Activated T-helper 1 cell treated with anti-CD3 and anti-CD28 coated beads, Interleukin-12 subunit alpha, Interleukin-12 subunit beta, Interleukin-2, Interleukin-4 antibody, amounts not matched to agents 30 ng/mL and 10 ng/mL and 1 ng/mL, durations not matched to agents 14 hours and 24 hours and 36 hours (primary cell): ENCODE results near the gene MCC. TPM values are rescaled to one million over a fixed set of nuclear protein-coding genes. Genes with fewer than 3 reads are reported as not detected.

Experiments
- DNase-seq: peaks from one replicate; pipeline ENCODE4 v3.0.0; 2021; ENCODE audit warnings: low spot score
- H3K27ac Mint-ChIP-seq: one replicate; pipeline ENCODE4 v1.8.0; 2021; ENCODE audit warnings: mild to moderate bottlenecking, mixed read lengths
- H3K27me3 Mint-ChIP-seq: one replicate; pipeline ENCODE4 v1.8.0; 2022; ENCODE audit warnings: mild to moderate bottlenecking, moderate library complexity, mixed read lengths; ENCODE audit not compliant: insufficient read depth
- H3K36me3 Mint-ChIP-seq: one replicate; pipeline ENCODE4 v1.8.0; 2021; ENCODE audit warnings: low read depth, mixed read lengths
- H3K4me1 Mint-ChIP-seq: one replicate; pipeline ENCODE4 v1.8.0; 2021; ENCODE audit warnings: low read depth, mixed read lengths
- H3K4me3 Mint-ChIP-seq: one replicate; pipeline ENCODE4 v1.8.0; 2021; ENCODE audit warnings: mild to moderate bottlenecking, moderate library complexity, mixed read lengths
- H3K9me3 Mint-ChIP-seq: one replicate; pipeline ENCODE4 v1.8.0; 2021; ENCODE audit warnings: mixed read lengths
- intact Hi-C: fragments of 100-400 bp; cut with micrococcal nuclease; formaldehyde crosslinking; loops from one replicate; pipeline ENCODE4 v1.15.1; 2024
- total RNA-seq: library from RNA; stranded (reverse); gene quantifications from 2 replicates; pipeline ENCODE4 v1.2.3, GENCODE V29; 2022

The MCC gene
- total RNA-seq, 1 donor from 2014 or later = 1.3 TPM

DNA sequence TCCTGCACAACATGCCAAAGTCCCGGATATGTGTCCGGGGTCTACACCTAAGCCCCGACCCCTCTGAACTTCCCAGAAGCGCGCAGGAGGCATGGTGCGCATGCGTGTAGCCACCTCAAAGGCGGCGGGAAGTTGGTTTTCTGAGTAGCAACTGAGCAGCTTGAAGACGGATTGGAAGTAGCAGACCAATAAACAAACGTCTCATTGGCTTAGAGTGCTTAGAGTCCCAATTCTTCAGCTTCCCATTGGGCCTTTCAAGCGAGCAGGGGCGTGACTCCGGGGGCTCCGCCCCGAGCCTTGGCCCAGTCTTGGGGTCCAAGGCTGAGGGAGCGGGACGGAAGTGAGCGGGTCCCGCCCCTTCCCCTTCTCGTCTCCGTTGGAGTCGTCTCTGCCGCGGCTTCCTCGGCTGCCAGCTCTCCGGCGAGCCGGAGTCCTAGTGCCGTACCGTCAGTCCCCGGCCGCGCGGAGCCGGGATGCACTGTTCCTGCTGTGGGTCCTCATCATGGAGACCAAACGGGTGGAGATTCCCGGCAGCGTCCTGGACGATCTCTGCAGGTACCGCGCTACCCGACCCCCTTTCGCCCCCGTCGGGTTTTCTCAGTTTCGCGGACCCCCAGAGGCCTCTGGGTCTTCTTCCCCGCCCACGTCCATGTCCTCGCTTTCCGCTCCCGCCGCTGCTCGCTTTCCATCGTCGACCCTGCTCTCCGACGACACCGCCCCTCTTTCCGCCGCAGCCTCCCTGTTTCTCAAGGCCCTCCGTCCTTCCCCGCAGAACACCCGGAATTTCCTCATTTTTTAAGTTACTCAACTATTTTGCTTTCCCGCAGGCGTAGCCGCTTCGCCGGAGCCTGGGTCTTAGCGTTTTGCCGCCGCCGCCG lies 511.6 kb downstream of the MCC start, which contains the start of gene DCP2:
DCP2 (plus strand) TSS at position 367 of the 878 bp plus-strand sequence; CDS start at position 503, 136 bp downstream.
- Mint-ChIP-seq H3K36me3 (peaks cover 2% of the 10 kb centered on the region), H3K4me1 (peaks cover 32% of the 10 kb centered on the region)

DNA sequence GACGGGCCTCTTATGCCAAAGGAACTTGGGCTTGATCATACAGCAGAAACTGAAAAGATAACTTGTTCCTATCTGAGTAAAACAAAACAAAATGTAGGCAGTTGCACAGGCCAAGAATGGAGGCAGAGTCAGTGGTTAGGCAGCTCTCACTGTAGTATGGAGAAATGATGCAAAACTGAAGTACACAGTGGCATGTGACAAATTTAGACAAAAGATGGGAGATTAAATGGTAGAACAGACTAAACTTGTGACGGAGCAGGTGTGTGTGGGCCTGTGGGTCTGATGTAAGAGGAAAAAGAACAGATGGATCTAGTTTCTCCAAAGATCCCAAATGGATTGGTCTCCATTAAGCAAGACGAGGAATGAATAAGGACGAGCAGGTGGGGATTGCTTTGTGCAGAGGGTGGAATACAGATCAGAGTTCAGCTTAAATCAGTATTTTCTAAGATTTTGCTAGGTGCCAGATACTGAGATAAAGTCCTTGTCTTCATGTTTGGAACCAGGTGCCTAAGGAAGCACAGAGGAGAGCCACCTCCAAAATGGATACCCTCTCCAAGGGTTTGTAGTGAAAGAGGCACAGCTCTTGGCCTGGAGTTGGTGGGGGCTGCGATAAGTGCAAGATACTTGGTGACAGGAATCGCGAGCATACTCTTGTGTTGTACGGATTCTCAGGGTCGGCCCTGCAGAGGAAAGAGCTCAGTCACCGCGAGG lies 512.4 kb downstream of the MCC start:
- no peak for DNase-seq
- Mint-ChIP-seq H3K27ac (peak overlapping the region; percentile 93), H3K4me1 (peaks cover 31% of the 10 kb centered on the region), H3K9me3 (no peaks in the 10 kb centered on the region), H3K4me3 (peak overlapping the region; percentile 93), H3K36me3 (peaks cover 2% of the 10 kb centered on the region), H3K27me3 (no peaks in the 10 kb centered on the region)
- intact Hi-C loops = loop anchor here (1.0 to 5.0 kb wide), 8 partner anchors 12 to 814 kb away; partner anchors contain the start of genes REEP5 and SRP19

More for the DNA sequence above, 511.6 kb downstream of the MCC start, which contains the start of gene DCP2:
- intact Hi-C loops = loop anchor here (1.0 to 5.0 kb wide), 9 partner anchors 12 to 814 kb away; partner anchors contain the start of genes REEP5, SRP19 and YTHDC2
- peak within 1 kb of the TSS; percentile 93 for H3K27ac Mint-ChIP-seq
- peak within 1 kb of the TSS; percentile 93 for H3K4me3 Mint-ChIP-seq
- no peaks in the 10 kb centered on the region for H3K9me3 Mint-ChIP-seq
- H3K27me3 Mint-ChIP-seq = no peaks in the 10 kb centered on the region
- peak; percentile 96 for DNase-seq

DNA sequence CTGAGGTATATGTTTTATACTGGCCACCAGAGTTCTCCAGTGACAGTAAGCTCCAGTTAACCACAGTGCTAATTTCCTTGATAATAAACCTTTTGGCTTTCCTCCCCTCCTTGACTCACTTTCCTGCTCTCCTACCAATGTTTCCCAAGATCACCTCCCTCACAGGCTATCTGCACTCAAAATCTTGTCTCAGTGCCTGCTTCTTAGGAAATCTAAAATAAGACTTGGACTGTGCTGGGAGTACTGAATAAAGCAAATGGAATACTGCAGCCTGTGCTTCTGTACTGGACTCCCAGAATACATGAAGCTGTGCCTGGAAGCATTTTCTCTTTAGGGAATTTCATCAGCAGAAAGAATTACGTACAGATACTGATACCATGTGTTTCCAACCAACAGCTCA lies 513.4 kb downstream of the MCC start:
- H3K27ac Mint-ChIP-seq = peak overlapping the region; percentile 93

DNA sequence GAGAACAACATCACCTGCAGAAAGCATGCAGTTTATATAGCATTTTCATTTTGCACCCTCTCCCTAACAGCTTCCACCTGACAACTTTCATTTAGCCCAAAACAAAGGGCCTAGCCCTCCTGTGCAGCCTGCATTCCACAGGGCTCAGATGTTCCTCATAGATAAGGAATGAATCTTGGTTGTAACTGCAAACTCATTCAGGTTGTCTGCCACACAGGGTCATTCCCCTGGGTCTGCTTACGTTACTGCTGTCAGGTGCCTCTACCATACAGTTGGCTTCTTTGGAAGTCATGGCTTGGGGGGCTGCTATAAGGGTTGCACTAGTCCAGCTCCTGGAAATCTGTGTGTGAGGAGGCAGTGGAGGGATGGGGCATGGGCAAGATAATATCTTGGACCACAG lies 514.3 kb downstream of the MCC start:
- H3K4me1 Mint-ChIP-seq = peaks cover 24% of the 10 kb centered on the region
- H3K9me3 Mint-ChIP-seq = no peaks in the 10 kb centered on the region
- no peaks in the 10 kb centered on the region for H3K27me3 Mint-ChIP-seq
- intact Hi-C loops = no loop called here
- H3K4me3 Mint-ChIP-seq = no peak overlapping the region
- no peaks in the 10 kb centered on the region for H3K36me3 Mint-ChIP-seq
- no peak for DNase-seq
- no peak overlapping the region for H3K27ac Mint-ChIP-seq

More for the DNA sequence above, 513.4 kb downstream of the MCC start:
- Mint-ChIP-seq H3K4me3 (no peak overlapping the region), H3K9me3 (no peaks in the 10 kb centered on the region), H3K4me1 (peaks cover 26% of the 10 kb centered on the region), H3K36me3 (peaks cover 2% of the 10 kb centered on the region), H3K27me3 (no peaks in the 10 kb centered on the region)
- DNase-seq = no peak
- intact Hi-C loops = loop anchor here (5.0 kb wide), 2 partner anchors 317 to 813 kb away; no protein-coding TSS in a partner anchor

DNA sequence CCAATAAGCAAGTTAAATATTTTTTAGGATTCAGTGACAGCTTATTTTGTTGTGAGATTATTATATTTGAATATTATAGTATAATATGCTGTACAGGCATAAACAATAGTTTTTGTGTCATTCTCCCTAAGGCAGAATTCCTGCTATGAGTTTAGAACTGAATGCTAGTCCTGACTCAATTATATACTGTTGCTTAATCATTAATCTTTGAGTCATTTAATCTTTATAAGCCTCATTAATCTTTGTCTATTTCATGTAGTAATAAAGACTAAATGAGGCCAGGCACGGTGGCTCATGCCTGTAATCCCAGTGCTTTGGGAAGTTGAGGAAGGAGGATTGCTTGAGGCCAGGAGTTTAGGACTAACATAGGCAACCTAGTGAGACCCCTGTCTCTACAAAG lies 515.2 kb downstream of the MCC start:
- Mint-ChIP-seq H3K9me3 (no peaks in the 10 kb centered on the region), H3K4me1 (peaks cover 27% of the 10 kb centered on the region), H3K27me3 (no peaks in the 10 kb centered on the region), H3K36me3 (no peaks in the 10 kb centered on the region), H3K27ac (no peak overlapping the region), H3K4me3 (no peak overlapping the region)
- DNase-seq = no peak
- intact Hi-C loops = no loop called here

Other genes with a start within 250 kb of the MCC start
- not detected in 2 replicates for gene TSSK1B, start 53.5 kb downstream of the MCC start, total RNA-seq
- gene YTHDC2, start 25.2 kb upstream of the MCC start, total RNA-seq = 26.0 and 27.5 TPM in 2 replicates